LNCaP clone FGC (cell line): ENCODE measurements around the gene SLC22A4.

ENCODE experiments used
- DNase-seq: peaks from one replicate; pipeline ENCODE4 v3.0.0-alpha.2; 2011; ENCODE audit warnings: low read depth
- H3K4me3 ChIP-seq: 2 replicates; pipeline ENCODE4 v1.5.1; 2011; ENCODE audit warnings: mild to moderate bottlenecking, low read depth, low read length, control low read depth
- CTCF ChIP-seq: IDR thresholded peaks from 2 replicates; pipeline ENCODE4 v1.5.1; 2012; ENCODE audit warnings: mild to moderate bottlenecking; ENCODE audit not compliant: control insufficient read depth, insufficient read depth; ENCODE audit errors: extremely low read depth

SLC22A4 gene

GRCh38 chr5:132271251-132272246, 22.6 kb upstream of the SLC22A4 start:
- DNase-seq: no peak
- TF ChIP-seq CTCF: no peak
- H3K4me3 ChIP-seq: no peak overlapping the region

GRCh38 chr5:132272311-132273210, 21.6 kb upstream of the SLC22A4 start:
- no peak overlapping the region for H3K4me3 ChIP-seq
- TF ChIP-seq CTCF: peak; percentile 82
- no peak for DNase-seq

GRCh38 chr5:132273631-132274030, 20.6 kb upstream of the SLC22A4 start:
- no peak overlapping the region for H3K4me3 ChIP-seq
- DNase-seq: no peak
- no peak for TF ChIP-seq CTCF

GRCh38 chr5:132274050-132274792, 20.0 kb upstream of the SLC22A4 start:
- TF ChIP-seq CTCF: no peak
- no peak overlapping the region for H3K4me3 ChIP-seq
- DNase-seq: no peak

- DNase-seq: no peak
- no peak overlapping the region for H3K4me3 ChIP-seq
- no peak for TF ChIP-seq CTCF
Observed at GRCh38 chr5:132275367-132276220, 18.6 kb upstream of the SLC22A4 start.

GRCh38 chr5:132277256-132277655, 16.9 kb upstream of the SLC22A4 start:
- DNase-seq: no peak
- no peak overlapping the region for H3K4me3 ChIP-seq
- TF ChIP-seq CTCF: no peak
